Stimulated activated CD4-positive, alpha-beta T cell treated with anti-CD3 and anti-CD28 coated beads, Interleukin-4, amount 100 ng/mL, for 4 hours (primary cell): ENCODE results near the gene GGA1.

Source experiments
- DNase-seq, 2 experiments: peaks; one replicate each; pipeline ENCODE4 v3.0.0-alpha.2; 2020

Gene GGA1

GRCh38 chr22:37676736-37677492 is 68.3 kb downstream of the GGA1 start:
- DNase-seq: peak; percentile 91 to 94

DNA sequence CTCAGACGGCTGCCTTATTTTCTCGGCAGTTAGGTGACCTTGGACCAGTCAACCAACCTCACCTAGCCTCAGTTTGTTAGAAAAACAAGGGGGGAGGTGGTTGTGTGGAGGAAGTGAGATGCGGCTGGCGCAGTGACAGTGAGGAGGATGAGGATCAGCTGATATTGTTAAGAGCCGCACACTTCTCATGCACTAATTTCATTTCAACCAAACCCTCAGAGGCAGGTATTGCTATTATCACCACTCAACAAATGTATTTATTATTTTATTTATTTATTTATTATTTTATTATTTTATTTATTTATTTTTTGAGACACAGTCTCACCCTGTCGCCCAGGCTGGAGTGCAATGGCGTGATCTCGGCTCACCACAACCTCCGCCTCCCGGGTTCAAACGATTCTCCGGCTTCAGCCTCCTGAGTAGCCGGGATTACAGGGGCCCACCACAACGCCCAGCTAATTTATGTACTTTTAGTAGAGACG is 68.9 kb downstream of the GGA1 start:
- no peak for DNase-seq

GRCh38 chr22:37678372-37678771 is 69.7 kb downstream of the GGA1 start:
- DNase-seq: no peak

DNA sequence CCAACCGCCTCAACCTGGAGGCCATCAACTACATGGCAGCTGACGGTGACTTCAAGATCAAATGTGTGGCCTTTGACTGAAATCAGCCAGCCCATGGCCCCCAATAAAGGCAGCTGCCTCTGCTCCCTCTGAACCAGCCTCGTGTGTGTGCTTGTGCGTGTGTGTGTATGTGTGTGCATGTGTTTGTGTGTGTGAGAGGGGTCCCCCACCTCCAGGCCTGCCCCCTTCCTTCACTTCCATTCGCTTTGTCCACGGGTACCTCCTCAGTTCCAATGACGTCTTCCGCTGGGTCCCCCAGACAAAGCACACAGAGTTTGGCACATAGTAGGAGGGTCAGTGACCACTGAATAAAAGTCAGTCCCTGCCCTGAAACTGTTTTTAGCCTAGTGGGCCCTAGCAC is 71.0 kb downstream of the GGA1 start:
- no peak for DNase-seq

DNA sequence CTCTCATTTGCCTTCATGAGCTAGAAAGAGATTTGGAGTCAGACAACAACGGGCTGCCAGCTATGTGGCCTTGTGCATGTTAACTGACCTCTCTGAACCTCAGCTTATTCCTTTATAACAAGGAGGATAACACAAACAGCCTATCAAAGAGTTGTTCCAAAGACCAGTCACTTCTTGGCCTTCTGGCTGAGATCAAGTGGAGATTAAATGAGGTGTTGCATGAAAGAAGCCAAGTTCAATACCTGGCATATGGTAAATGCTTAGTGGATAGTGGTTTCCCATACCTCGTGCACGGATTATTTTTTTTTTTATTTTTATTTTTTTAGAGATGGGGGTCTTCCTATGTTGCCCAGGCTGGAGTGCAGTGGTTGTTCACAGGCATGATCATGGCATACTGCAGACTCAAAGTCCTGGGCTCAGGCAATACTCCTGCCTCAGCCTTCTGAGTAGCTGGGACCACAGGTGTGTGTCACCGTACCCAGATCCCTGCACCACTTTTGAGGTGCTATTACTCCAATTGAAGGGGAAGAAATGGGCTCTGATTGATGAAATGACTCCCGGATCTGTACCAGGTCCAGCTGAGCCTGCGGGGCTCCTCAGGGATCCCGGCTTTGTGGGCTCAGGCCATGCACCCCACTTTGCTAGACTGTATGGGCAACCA is 71.7 kb downstream of the GGA1 start:
- DNase-seq: no peak

GRCh38 chr22:37681001-37681424 is 72.4 kb downstream of the GGA1 start:
- no peak for DNase-seq

DNA sequence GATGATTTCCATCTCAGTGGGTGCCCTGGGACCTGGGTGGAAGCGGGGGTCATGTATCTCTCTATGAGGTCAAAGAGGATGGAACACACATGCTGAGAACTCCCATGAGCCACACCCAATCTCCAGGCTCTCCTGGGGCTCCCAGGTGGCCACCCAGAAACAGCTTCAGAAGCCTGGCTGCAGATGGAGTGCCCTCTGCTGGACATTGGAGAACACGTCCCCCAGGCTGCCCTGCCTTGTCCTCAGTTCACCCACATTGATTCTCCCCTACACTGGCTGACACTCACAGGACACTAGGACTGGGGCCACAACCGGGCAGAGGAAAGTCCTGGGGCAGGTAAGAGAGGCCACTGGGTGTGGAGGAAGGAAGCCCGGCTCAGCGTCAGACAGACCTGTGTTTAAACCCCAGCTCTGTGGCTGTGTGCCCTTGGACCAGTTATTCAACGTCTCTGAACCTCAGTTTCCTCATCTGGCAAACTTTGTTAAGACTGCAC is 73.0 kb downstream of the GGA1 start:
- DNase-seq: peak; percentile 58 to 68
